HG03565 (cell line): Measurements from ENCODE around the gene SLC35E4.
"Not testable (repeated sequence)": the region's sequence is repeated elsewhere in the genome, so short reads cannot be mapped to it uniquely, and the experiment has no call there.

ENCODE experiments used
- ATAC-seq: cut with Tn5 transposase; IDR thresholded peaks from one replicate; pipeline ENCODE4 v1.9.1; 2021; ENCODE audit warnings: mild to moderate bottlenecking, moderate library complexity; ENCODE audit not compliant: unreplicated experiment

Gene SLC35E4

GRCh38 chr22:30610299-30610698, 25.3 kb upstream of the SLC35E4 start:
- no peak for ATAC-seq

- ATAC-seq, result no peak
Observed at GRCh38 chr22:30611197-30611596, 24.4 kb upstream of the SLC35E4 start.

- no peak for ATAC-seq
Observed at GRCh38 chr22:30612789-30613188, 22.8 kb upstream of the SLC35E4 start.

GRCh38 chr22:30614268-30614667, 21.3 kb upstream of the SLC35E4 start:
- ATAC-seq, result no peak

GRCh38 chr22:30614879-30615278, 20.7 kb upstream of the SLC35E4 start:
- no peak for ATAC-seq

- no peak for ATAC-seq
Observed at GRCh38 chr22:30615543-30615954, 20.0 kb upstream of the SLC35E4 start.

- ATAC-seq, result no peak
Observed at GRCh38 chr22:30617819-30618218, 17.8 kb upstream of the SLC35E4 start.

- not testable (repeated sequence) for ATAC-seq
Observed at GRCh38 chr22:30619909-30620308, 15.7 kb upstream of the SLC35E4 start.

- ATAC-seq, result no peak
Observed at GRCh38 chr22:30626413-30626812, 9.2 kb upstream of the SLC35E4 start.

GRCh38 chr22:30627471-30627870, 8.1 kb upstream of the SLC35E4 start:
- ATAC-seq, result no peak

- ATAC-seq, result no peak
Observed at GRCh38 chr22:30628491-30628890, 7.1 kb upstream of the SLC35E4 start.

GRCh38 chr22:30631469-30631868, 4.1 kb upstream of the SLC35E4 start:
- not testable (repeated sequence) for ATAC-seq

GRCh38 chr22:30634471-30635233, 929 bp upstream of the SLC35E4 start:
- ATAC-seq, result peak; percentile 50

GRCh38 chr22:30636226-30637077, 871 bp downstream of the SLC35E4 start:
- no peak for ATAC-seq

GRCh38 chr22:30637701-30638114, 2.1 kb downstream of the SLC35E4 start:
- no peak for ATAC-seq

GRCh38 chr22:30640361-30640760, 4.8 kb downstream of the SLC35E4 start:
- no peak for ATAC-seq

- no peak for ATAC-seq
Observed at GRCh38 chr22:30640839-30641430, 5.4 kb downstream of the SLC35E4 start.

- ATAC-seq, result no peak
Observed at GRCh38 chr22:30643055-30643875, 7.7 kb downstream of the SLC35E4 start.

- ATAC-seq, result no peak
Observed at GRCh38 chr22:30646518-30647160, 11.1 kb downstream of the SLC35E4 start.

GRCh38 chr22:30647536-30647935, 12.0 kb downstream of the SLC35E4 start:
- no peak for ATAC-seq
